Keratinocyte (primary cell): Measurements from ENCODE around the gene KLHL28. TPM values are rescaled to one million over a fixed set of nuclear protein-coding genes. Genes with fewer than 3 reads are reported as not detected.

Source experiments
- DNase-seq: peaks from one replicate; pipeline ENCODE4 v3.0.0-alpha.2; 2011; ENCODE audit warnings: low read depth, missing footprints, low spot score
- FAIRE-seq: peaks from 2 replicates; lab custom pipeline; 2011; peaks lifted over from hg19 to GRCh38; lab: Jason Lieb, UNC
- H2AFZ ChIP-seq: 2 replicates; pipeline ENCODE4 v1.6.0; 2012; ENCODE audit warnings: low read length, control low read depth, inconsistent platforms; ENCODE audit not compliant: control insufficient read depth
- H3K27ac ChIP-seq: 2 replicates; pipeline ENCODE4 v1.5.1; 2011; ENCODE audit warnings: low read length; ENCODE audit not compliant: control insufficient read depth, insufficient read depth
- H3K27me3 ChIP-seq: 3 replicates; pipeline ENCODE4 v1.6.0; 2011; ENCODE audit warnings: low read length; ENCODE audit not compliant: control insufficient read depth, insufficient read depth; ENCODE audit errors: extremely low read depth
- H3K36me3 ChIP-seq, 2 experiments: 2 replicates in 1 of 2; 3 replicates in 1 of 2; pipeline ENCODE4 v1.5.1; 2011; ENCODE audit warnings: low read length in 2 of 2, mild to moderate bottlenecking in 1 of 2; ENCODE audit not compliant: control insufficient read depth in 2 of 2, insufficient read depth in 2 of 2; ENCODE audit errors: extremely low read depth in 1 of 2
- H3K4me1 ChIP-seq: 3 replicates; pipeline ENCODE4 v1.5.1; 2011; ENCODE audit warnings: low read length; ENCODE audit not compliant: control insufficient read depth, insufficient read depth; ENCODE audit errors: extremely low read depth
- H3K4me2 ChIP-seq: 3 replicates; pipeline ENCODE4 v1.6.0; 2011; ENCODE audit warnings: low read depth, low read length; ENCODE audit not compliant: control insufficient read depth, insufficient read depth; ENCODE audit errors: extremely low read depth
- H3K4me3 ChIP-seq, 3 experiments: fragments of 200-600 bp in 1 of 3; sonication (generic) in 1 of 3; 2 replicates in 2 of 3; 3 replicates in 1 of 3; pipeline ENCODE4 v1.5.1; 2011 to 2016; ENCODE audit warnings: low read length in 3 of 3, mild to moderate bottlenecking in 3 of 3, control low read depth in 2 of 3, inconsistent platforms in 1 of 3, low read depth in 1 of 3, mixed read lengths in 1 of 3, mixed run types in 1 of 3, moderate library complexity in 1 of 3; ENCODE audit not compliant: control insufficient read depth in 2 of 3, insufficient read depth in 2 of 3; ENCODE audit errors: extremely low read depth in 1 of 3
- H3K79me2 ChIP-seq: 2 replicates; pipeline ENCODE4 v1.6.0; 2012; ENCODE audit warnings: low read length; ENCODE audit not compliant: control insufficient read depth, insufficient read depth
- H3K9ac ChIP-seq: 3 replicates; pipeline ENCODE4 v1.6.0; 2011; ENCODE audit warnings: low read length; ENCODE audit not compliant: control insufficient read depth, insufficient read depth; ENCODE audit errors: extremely low read depth
- H3K9me1 ChIP-seq: 3 replicates; pipeline ENCODE4 v1.6.0; 2011; ENCODE audit warnings: low read length; ENCODE audit not compliant: control insufficient read depth, insufficient read depth; ENCODE audit errors: extremely low read depth
- H3K9me3 ChIP-seq: 2 replicates; pipeline ENCODE4 v1.5.1; 2012; ENCODE audit warnings: low read depth, low read length; ENCODE audit not compliant: control insufficient read depth
- H4K20me1 ChIP-seq: 3 replicates; pipeline ENCODE4 v1.6.0; 2011; ENCODE audit warnings: low read length; ENCODE audit not compliant: control insufficient read depth, insufficient read depth; ENCODE audit errors: extremely low read depth
- EZH2 ChIP-seq: IDR thresholded peaks from one replicate; pipeline ENCODE4 v1.6.1; 2012; ENCODE audit warnings: inconsistent platforms, mild to moderate bottlenecking, low read length, moderate library complexity
- dilution Hi-C: fragments of 300-500 bp; cut with MboI; formaldehyde crosslinking; loops from one replicate; pipeline ENCODE4 v1.7.0; 2020; ENCODE audit warnings: low sequenced_read_pairs; ENCODE audit not compliant: extremely low pct_ligation_motif_present
- polyA plus RNA-seq, 5 experiments: library from polyadenylated mRNA; depleted of rRNA in 3 of 5; stranded (reverse) in 3 of 5; stranded (forward) in 1 of 5; unstranded in 1 of 5; fragments of >200 nt; gene quantifications; 1 replicate in 1 of 5; 2 replicates in 3 of 5; 3 replicates in 1 of 5; pipeline versions ENCODE4 v1.2.1 to v1.2.3, GENCODE V29; 2011 to 2012; ENCODE audit warnings: missing spikeins in 2 of 5, low read depth in 1 of 5, low replicate concordance in 1 of 5
- TF ChIP-seq, protein P1 (sequence below), 3 experiments: IDR thresholded peaks in 1 of 3; conservative IDR thresholded peaks in 1 of 3; optimal IDR thresholded peaks in 1 of 3; 2 replicates in 2 of 3; 3 replicates in 1 of 3; pipeline versions ENCODE3 to v1.5.1; 2011; ENCODE audit warnings: low read length in 3 of 3, mild to moderate bottlenecking in 3 of 3, moderate library complexity in 2 of 3, control low read depth in 1 of 3, inconsistent platforms in 1 of 3; ENCODE audit not compliant: insufficient read depth in 2 of 3; ENCODE audit errors: extremely low read depth in 1 of 3

Gene KLHL28
- polyA plus RNA-seq, 1 donor (not counting 4 experiments of a cell fraction or from before 2014, with no cell fraction given): 6.1 TPM

DNA sequence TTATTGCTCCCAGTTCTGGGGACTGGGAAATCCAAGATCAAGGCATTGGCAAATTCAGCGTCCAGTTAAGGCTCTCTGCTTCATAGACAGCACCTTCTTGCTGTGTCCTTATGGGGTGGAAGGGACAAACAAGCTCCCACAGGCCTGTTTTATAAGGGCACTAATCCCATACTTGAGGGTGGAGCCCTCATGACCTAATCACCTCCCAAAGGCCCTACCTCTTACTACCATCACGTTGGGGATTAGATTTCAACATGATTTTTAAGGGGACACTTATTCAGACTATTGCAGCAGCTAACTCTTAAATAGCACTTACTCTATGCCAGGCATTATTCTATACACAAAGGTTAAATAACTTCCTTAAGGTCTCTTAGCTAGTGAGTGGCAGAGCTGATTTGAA lies 17.5 kb upstream of the KLHL28 start:
- no peaks in the 10 kb centered on the region for H3K36me3 ChIP-seq
- no peaks in the 10 kb centered on the region for H3K4me1 ChIP-seq
- no peaks in the 10 kb centered on the region for H3K27me3 ChIP-seq
- dilution Hi-C loops: no loop called here
- FAIRE-seq (no peak), DNase-seq (no peak)
- H3K79me2 ChIP-seq: peaks cover 20% of the 10 kb centered on the region
- TF ChIP-seq, protein P1, sequence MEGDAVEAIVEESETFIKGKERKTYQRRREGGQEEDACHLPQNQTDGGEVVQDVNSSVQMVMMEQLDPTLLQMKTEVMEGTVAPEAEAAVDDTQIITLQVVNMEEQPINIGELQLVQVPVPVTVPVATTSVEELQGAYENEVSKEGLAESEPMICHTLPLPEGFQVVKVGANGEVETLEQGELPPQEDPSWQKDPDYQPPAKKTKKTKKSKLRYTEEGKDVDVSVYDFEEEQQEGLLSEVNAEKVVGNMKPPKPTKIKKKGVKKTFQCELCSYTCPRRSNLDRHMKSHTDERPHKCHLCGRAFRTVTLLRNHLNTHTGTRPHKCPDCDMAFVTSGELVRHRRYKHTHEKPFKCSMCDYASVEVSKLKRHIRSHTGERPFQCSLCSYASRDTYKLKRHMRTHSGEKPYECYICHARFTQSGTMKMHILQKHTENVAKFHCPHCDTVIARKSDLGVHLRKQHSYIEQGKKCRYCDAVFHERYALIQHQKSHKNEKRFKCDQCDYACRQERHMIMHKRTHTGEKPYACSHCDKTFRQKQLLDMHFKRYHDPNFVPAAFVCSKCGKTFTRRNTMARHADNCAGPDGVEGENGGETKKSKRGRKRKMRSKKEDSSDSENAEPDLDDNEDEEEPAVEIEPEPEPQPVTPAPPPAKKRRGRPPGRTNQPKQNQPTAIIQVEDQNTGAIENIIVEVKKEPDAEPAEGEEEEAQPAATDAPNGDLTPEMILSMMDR (optimal IDR thresholded peaks at IDR 0.05 in 1 of 3, IDR thresholded peaks at IDR 0.05 in 1 of 3, conservative IDR thresholded peaks at IDR 0.05 in 1 of 3; ENCODE audit: extremely low read depth in 1 of 3, insufficient read depth in 2 of 3, low read length in 3 of 3): no peak
- no peak for TF ChIP-seq EZH2
- H3K27ac ChIP-seq: no peak overlapping the region
- no peaks in the 10 kb centered on the region for H3K9me1 ChIP-seq
- no peak overlapping the region for H2AFZ ChIP-seq
- H3K9me3 ChIP-seq: no peaks in the 10 kb centered on the region
- no peak overlapping the region for H3K4me2 ChIP-seq
- H3K9ac ChIP-seq: no peak overlapping the region
- H4K20me1 ChIP-seq: no peaks in the 10 kb centered on the region
- H3K4me3 ChIP-seq: no peak overlapping the region

DNA sequence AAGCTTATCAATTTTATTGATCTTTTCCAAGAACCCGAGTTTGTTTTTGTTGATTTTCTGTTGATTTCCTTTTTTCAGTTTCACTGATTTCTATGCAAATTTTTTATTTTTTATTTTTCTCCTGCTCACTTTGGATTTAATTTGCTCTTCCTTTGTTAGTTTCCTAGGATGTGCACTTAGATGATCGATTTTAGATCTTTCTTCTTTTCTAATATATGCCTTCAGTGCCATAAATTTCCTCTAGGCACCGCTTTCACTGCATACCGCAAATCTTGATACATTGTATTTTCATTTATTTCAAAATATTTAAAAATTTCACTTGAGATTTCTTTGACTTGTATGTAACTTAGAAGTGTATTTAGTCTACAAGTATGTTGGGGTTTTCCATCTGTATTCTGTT lies 9.7 kb upstream of the KLHL28 start:
- H3K4me3 ChIP-seq: no peak overlapping the region
- H3K9me1 ChIP-seq: no peaks in the 10 kb centered on the region
- peaks cover 8% of the 10 kb centered on the region for H3K4me1 ChIP-seq
- peaks cover 78% of the 10 kb centered on the region for H3K79me2 ChIP-seq
- no peak overlapping the region for H3K4me2 ChIP-seq
- no peak for DNase-seq
- H3K9me3 ChIP-seq: no peaks in the 10 kb centered on the region
- no peak overlapping the region for H2AFZ ChIP-seq
- H3K27ac ChIP-seq: no peak overlapping the region
- no peaks in the 10 kb centered on the region for H3K27me3 ChIP-seq
- H3K36me3 ChIP-seq: no peaks in the 10 kb centered on the region
- no peak for FAIRE-seq
- no peaks in the 10 kb centered on the region for H4K20me1 ChIP-seq
- dilution Hi-C loops: no loop called here
- H3K9ac ChIP-seq: no peak overlapping the region
- TF ChIP-seq, protein P1 (optimal IDR thresholded peaks at IDR 0.05 in 1 of 3, IDR thresholded peaks at IDR 0.05 in 1 of 3, conservative IDR thresholded peaks at IDR 0.05 in 1 of 3; ENCODE audit: extremely low read depth in 1 of 3, insufficient read depth in 2 of 3, low read length in 3 of 3): no peak
- TF ChIP-seq EZH2: no peak
